HFF-Myc (cell line): ENCODE results near the gene FBXW11.

Source experiments
- DNase-seq: peaks from one replicate; pipeline ENCODE4 v3.0.0-alpha.2; 2011; ENCODE audit warnings: low read depth; ENCODE audit errors: extremely low read depth
- H3K4me3 ChIP-seq: replicated peaks from 2 replicates; pipeline ENCODE4 v1.5.1; 2011; ENCODE audit warnings: low read depth, mild to moderate bottlenecking, control low read depth, low read length
- CTCF ChIP-seq: IDR thresholded peaks from 2 replicates; pipeline ENCODE4 v1.5.1; 2012; ENCODE audit warnings: mild to moderate bottlenecking, low read depth, low read length, control low read depth; ENCODE audit errors: missing control alignments

The FBXW11 gene

GRCh38 chr5:171997011-171997410, 9.4 kb downstream of the FBXW11 start:
- H3K4me3 ChIP-seq = no peak overlapping the region
- DNase-seq = no peak
- no peak for TF ChIP-seq CTCF

DNA sequence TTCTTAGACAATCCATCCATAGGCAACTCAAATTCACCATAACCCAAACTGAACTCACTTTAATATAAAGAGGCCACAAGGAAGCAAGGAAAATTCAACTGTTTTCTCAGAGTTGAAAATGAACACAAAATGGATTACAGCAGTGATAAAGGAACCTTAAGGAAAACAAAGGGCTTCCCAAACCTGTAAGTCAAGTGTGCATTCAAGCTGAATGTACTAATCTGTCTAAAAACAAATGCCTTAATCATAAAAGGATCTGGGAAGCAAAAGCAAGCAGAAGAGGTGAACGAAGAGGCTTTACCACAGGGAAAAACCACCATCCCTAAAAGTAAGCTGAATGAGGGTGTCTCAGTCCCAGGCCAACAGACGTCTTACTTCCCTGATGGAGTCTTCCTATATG, 13.6 kb downstream of the FBXW11 start:
- TF ChIP-seq CTCF = no peak
- no peak for DNase-seq
- no peak overlapping the region for H3K4me3 ChIP-seq

DNA sequence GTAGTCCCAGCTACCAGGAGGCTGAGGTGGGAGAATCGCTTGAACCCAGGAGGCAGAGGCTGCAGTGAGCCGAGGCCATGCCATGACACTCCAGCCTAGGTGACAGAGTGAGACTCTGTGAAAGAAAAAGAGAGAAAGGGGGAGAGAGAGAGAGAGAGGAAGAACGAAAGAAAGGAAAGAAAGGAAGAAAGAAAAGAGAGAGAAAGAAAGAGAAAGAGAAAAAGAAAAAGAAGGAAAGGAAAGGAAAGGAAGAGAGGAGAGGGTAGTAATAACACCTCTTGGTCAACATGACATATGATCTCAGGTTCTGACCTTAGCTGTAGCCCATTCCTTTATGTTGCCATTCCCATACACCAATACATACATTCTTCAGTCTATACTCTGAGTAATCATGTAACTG, 14.1 kb downstream of the FBXW11 start:
- no peak overlapping the region for H3K4me3 ChIP-seq
- no peak for DNase-seq
- TF ChIP-seq CTCF = no peak

GRCh38 chr5:171990713-171991015, 15.8 kb downstream of the FBXW11 start:
- no peak for TF ChIP-seq CTCF
- H3K4me3 ChIP-seq = no peak overlapping the region
- DNase-seq = no peak

DNA sequence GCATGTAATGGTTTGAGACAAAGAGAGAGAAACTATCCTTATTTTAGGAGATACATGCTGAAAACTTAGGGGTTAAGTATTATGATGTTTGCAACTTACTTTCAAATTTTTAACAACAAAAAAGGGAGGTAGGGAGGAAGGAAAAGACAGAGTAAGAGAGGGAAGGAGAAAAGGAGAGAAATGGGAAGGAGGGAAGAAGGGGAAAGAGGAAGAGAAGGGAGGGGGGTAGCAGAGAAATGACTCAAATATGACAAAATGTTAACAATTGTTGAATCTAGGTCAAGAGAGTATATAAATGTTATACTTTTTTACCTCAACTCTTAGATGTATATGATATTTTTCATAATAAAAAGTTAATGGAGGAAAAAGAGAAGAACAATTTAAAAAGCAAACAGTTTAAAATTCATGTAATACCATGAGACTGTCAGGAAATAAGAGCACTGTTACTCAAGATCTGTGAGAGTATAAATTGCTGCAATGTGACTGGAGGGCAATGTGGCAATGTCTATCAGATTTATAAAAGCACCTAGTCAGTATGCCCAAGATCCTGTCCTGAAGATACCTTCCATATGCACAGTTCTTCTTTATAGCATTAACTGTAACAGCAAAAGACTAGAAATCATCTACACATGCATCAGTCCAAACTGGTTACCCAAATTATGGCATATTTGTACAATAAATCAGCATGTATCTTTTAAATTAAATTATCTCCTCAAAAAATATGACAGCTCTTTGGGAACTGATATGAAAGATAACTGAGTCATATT, 16.3 kb downstream of the FBXW11 start:
- no peak for TF ChIP-seq CTCF
- no peak for DNase-seq
- H3K4me3 ChIP-seq = no peak overlapping the region

DNA sequence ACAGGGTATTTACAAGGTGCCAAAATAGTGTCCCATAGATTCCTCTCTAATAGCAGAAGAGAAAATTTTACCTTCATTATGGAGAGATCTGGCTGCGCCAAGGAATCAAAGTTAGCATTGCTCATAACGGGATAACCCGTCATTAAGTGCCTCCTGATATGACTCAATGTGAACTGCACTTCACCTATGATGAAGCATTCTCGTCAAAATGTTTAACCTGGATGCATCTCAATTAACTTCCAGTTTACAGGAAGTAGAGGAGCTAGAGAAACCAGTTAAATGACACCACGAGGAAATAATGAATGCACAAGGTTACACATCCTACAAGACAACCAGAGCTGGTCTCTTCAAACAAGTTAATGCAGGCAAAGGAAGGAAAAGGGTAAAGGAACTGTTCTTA, 17.2 kb downstream of the FBXW11 start:
- TF ChIP-seq CTCF = no peak
- no peak for DNase-seq
- H3K4me3 ChIP-seq = no peak overlapping the region

DNA sequence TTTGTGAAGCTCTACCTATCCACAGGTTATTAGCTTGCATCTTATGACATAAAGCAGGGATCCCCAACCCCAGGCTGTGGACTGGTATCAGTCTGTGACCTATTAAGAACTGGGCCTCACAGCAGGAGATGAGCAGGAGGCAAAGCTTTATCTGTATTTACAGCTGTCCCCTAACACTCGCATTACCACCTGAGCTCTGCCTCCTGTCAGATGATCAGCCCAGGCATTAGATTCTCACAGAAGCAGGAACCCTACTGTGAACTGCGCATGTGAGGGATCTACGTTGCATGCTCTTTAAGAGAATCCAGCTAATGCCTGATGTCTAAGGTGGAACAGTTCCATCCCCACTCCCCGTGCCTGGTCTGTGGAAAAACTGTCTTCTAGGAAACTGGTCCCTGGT, 19.7 kb downstream of the FBXW11 start:
- TF ChIP-seq CTCF = no peak
- H3K4me3 ChIP-seq = no peak overlapping the region
- no peak for DNase-seq
